Endodermal cell (in vitro differentiated cells): Measurements from ENCODE around the gene NFATC2. TPM values are rescaled to one million over a fixed set of nuclear protein-coding genes. Genes with fewer than 3 reads are reported as not detected.
"Not testable (repeated sequence)": the region's sequence is repeated elsewhere in the genome, so short reads cannot be mapped to it uniquely, and the experiment has no call there.

ENCODE experiments used
- DNase-seq: peaks from one replicate; pipeline ENCODE4 v3.0.0-alpha.2; 2017
- H3K27ac ChIP-seq: 2 replicates; pipeline ENCODE4 v1.5.1; 2013; ENCODE audit warnings: mild to moderate bottlenecking, low read depth, low read length, moderate library complexity
- H3K27me3 ChIP-seq: 2 replicates; pipeline ENCODE4 v1.6.1; 2013; ENCODE audit warnings: mild to moderate bottlenecking, low read length, moderate library complexity; ENCODE audit not compliant: insufficient read depth, control insufficient read depth, poor library complexity, severe bottlenecking
- H3K36me3 ChIP-seq: 2 replicates; pipeline ENCODE4 v1.7.0; 2013; ENCODE audit warnings: mild to moderate bottlenecking, low read length, moderate library complexity; ENCODE audit not compliant: control insufficient read depth, insufficient read depth
- H3K4me1 ChIP-seq: one replicate; pipeline ENCODE4 v1.7.0; 2013; ENCODE audit warnings: low read length; ENCODE audit not compliant: control insufficient read depth, insufficient read depth
- H3K4me3 ChIP-seq: 2 replicates; pipeline ENCODE4 v1.5.1; 2013; ENCODE audit warnings: mild to moderate bottlenecking, low read length, moderate library complexity
- H3K9ac ChIP-seq: 2 replicates; pipeline ENCODE4 v1.6.1; 2013; ENCODE audit warnings: mild to moderate bottlenecking, low read length, moderate library complexity; ENCODE audit not compliant: poor library complexity, severe bottlenecking; ENCODE audit errors: extremely low read depth
- H3K9me3 ChIP-seq: 2 replicates; pipeline ENCODE4 v1.6.1; 2013; ENCODE audit warnings: mild to moderate bottlenecking, low read length, moderate library complexity; ENCODE audit not compliant: control insufficient read depth
- H3K27ac Mint-ChIP-seq: 2 replicates; pipeline ENCODE4 v1.8.0; 2020; ENCODE audit warnings: mixed read lengths
- H3K27me3 Mint-ChIP-seq: 2 replicates; pipeline ENCODE4 v1.8.0; 2021; ENCODE audit warnings: mild to moderate bottlenecking, mixed read lengths; ENCODE audit not compliant: insufficient read depth
- H3K36me3 Mint-ChIP-seq: 2 replicates; pipeline ENCODE4 v1.8.0; 2020; ENCODE audit warnings: low read depth, mixed read lengths
- H3K4me1 Mint-ChIP-seq: 2 replicates; pipeline ENCODE4 v1.8.0; 2020; ENCODE audit warnings: mixed read lengths
- H3K4me3 Mint-ChIP-seq: 2 replicates; pipeline ENCODE4 v1.8.0; 2020; ENCODE audit warnings: mild to moderate bottlenecking, moderate library complexity, mixed read lengths
- H3K9me3 Mint-ChIP-seq: 2 replicates; pipeline ENCODE4 v1.8.0; 2020; ENCODE audit warnings: mild to moderate bottlenecking, mixed read lengths
- WGBS, 2 experiments: methylation state at CpG; one replicate each; pipeline versions ENCODE4 v1.1.5 to v1.1.7; 2013; ENCODE audit warnings: missing lambda C conversion rate in 2 of 2, mixed read lengths in 1 of 2; ENCODE audit not compliant: insufficient coverage in 1 of 2, insufficient read length in 1 of 2; 5-methylcytosine and 5-hydroxymethylcytosine counted together
- total RNA-seq, 2 donors: library from RNA; stranded (reverse); fragmentation: NEBNext Ultra II Directional in 1 of 2; extraction: Animal tissue kit (Norgen Biotek cat#: 25700) in 1 of 2; gene quantifications; 2 replicates in 1 of 2; 3 replicates in 1 of 2; pipeline ENCODE4 v1.2.1, GENCODE V29; 2021
- TF ChIP-seq, protein P1 (sequence below): fragments of 200-600 bp; sonication (generic); conservative IDR thresholded peaks from 2 replicates; pipeline ENCODE4 v1.5.0; 2021; ENCODE audit warnings: antibody characterized with exemption, mild to moderate bottlenecking

The NFATC2 gene
- total RNA-seq, 2 donors from 2014 or later = 1.5 to 2.1 TPM

DNA sequence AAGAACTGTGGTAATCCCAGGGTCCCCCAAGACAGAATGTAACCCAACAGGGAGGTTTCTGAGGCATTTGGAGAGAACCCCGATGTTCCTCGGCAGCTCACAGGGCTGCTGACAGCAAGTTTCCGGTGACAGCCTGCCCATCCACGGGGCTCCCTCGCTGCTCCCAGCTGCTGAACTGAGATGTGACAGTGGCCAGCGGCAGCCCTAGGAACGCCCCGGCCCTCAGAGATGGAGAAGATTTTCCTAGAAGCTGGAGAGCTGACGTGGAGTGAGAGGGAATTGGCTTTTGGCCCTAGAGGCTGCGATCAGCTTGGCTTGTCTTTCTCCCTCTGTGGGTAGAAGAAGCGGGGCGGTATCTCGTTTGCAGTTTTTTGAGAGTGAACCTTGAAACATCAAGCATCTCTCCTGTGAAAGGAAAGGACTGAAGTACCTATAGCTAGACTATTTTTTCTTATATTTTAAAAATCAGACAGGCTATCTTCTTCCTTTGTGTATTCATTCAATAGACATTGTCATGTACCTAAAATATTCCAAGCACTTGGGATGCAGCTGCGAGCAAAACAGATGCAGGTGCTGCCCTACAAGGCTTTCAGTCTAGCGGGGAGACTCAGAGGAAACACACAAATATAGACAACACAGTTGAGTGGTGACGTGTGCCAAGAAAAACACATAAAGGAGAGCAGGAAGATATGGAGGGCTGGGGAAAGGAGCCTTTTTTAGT lies 28.4 kb upstream of the NFATC2 start:
- Mint-ChIP-seq H3K9me3 (peaks cover 4% of the 10 kb centered on the region), H3K36me3 (no peaks in the 10 kb centered on the region), H3K4me1 (no peaks in the 10 kb centered on the region), H3K4me3 (no peak overlapping the region), H3K27ac (no peak overlapping the region), H3K27me3 (peaks cover 19% of the 10 kb centered on the region)
- Histone ChIP-seq H3K9ac (no peak overlapping the region), H3K27ac (no peak overlapping the region), H3K9me3 (no peaks in the 10 kb centered on the region), H3K4me1 (no peaks in the 10 kb centered on the region), H3K27me3 (no peaks in the 10 kb centered on the region), H3K4me3 (no peak overlapping the region), H3K36me3 (no peaks in the 10 kb centered on the region)
- 77 to 79% methylated on average over 3 to 14 of the region's 16 CpGs for WGBS, 2 experiments
- no peak for DNase-seq
- TF ChIP-seq, protein P1, sequence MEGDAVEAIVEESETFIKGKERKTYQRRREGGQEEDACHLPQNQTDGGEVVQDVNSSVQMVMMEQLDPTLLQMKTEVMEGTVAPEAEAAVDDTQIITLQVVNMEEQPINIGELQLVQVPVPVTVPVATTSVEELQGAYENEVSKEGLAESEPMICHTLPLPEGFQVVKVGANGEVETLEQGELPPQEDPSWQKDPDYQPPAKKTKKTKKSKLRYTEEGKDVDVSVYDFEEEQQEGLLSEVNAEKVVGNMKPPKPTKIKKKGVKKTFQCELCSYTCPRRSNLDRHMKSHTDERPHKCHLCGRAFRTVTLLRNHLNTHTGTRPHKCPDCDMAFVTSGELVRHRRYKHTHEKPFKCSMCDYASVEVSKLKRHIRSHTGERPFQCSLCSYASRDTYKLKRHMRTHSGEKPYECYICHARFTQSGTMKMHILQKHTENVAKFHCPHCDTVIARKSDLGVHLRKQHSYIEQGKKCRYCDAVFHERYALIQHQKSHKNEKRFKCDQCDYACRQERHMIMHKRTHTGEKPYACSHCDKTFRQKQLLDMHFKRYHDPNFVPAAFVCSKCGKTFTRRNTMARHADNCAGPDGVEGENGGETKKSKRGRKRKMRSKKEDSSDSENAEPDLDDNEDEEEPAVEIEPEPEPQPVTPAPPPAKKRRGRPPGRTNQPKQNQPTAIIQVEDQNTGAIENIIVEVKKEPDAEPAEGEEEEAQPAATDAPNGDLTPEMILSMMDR = no peak

DNA sequence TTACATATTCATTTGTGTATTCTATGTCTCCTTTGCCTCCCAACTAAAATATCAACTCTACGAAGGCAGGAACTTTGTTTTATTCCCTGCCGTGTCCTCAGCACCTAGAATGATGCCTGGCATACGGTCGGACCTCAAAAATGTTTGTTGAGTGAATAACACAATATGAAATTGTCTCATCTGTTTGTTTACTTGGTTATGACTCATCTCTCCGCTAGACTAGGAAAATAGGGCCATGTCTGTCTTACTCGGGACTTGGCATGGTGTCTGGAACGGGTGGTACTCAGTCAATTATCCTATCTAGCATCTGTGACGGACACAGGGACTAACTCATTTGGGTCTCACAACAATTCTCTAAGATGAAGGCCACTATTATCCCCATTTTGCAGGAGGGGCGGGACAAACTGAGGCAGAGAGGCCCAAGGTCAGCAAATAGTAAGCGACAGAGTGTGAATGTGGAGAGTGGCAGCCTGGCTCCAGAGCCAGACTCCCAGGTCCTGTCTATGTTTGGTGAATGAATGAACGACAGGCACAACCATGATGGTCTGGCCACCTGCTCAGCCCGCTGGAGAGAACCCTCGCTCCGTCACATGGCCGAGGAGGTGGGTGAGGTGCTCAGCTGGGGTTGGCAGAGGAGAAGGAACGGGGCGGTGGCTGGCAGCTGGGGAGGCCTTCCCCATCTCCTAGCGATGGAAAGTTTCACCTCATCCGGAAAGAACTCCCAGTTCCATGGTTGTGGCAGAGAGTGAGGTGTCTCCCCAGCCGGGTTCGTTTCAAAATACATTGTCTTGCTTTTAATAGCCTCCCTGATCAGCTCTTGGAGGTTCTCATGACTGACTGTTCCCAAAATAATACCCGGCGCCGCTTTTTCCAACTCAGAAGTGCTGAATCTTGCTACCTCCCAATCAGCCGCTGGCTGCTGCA lies 27.6 kb upstream of the NFATC2 start:
- no peak for DNase-seq
- H3K27ac ChIP-seq = no peak overlapping the region
- no peak overlapping the region for H3K9ac ChIP-seq
- H3K27me3 ChIP-seq = no peaks in the 10 kb centered on the region
- Mint-ChIP-seq H3K4me3 (no peak overlapping the region), H3K4me1 (no peaks in the 10 kb centered on the region), H3K27me3 (peaks cover 20% of the 10 kb centered on the region), H3K36me3 (no peaks in the 10 kb centered on the region), H3K9me3 (peaks cover 4% of the 10 kb centered on the region), H3K27ac (no peak overlapping the region)
- no peak overlapping the region for H3K4me3 ChIP-seq
- H3K9me3 ChIP-seq = no peaks in the 10 kb centered on the region
- no peaks in the 10 kb centered on the region for H3K4me1 ChIP-seq
- TF ChIP-seq, protein P1 = no peak
- no peaks in the 10 kb centered on the region for H3K36me3 ChIP-seq
- WGBS, 2 experiments = 93 to 95% methylated on average over 17 to 25 of the region's 25 CpGs

DNA sequence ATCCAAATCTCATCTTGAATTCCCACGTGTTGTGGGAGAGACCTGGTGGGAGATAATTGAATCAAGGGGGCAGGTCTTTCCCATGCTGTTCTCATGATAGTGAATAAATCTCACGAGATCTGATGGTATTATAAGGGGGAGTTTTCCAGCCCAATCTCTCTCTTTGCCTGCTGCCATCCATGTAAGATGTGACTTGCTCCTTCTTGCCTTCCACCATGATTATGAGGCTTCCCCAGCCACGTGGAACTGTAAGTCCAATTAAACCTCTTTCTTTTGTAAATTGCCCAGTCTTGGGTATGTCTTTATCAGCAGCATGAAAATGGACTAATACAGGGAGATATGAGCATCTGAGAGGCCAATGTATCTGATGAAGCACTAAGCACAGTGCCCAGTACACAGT lies 26.0 kb upstream of the NFATC2 start:
- H3K27me3 Mint-ChIP-seq = peaks cover 30% of the 10 kb centered on the region
- not testable (repeated sequence) for H3K4me1 ChIP-seq, H3K4me1 Mint-ChIP-seq, H3K4me3 ChIP-seq, H3K36me3 ChIP-seq, H3K9me3 ChIP-seq, DNase-seq, H3K9ac ChIP-seq, H3K27ac Mint-ChIP-seq, H3K4me3 Mint-ChIP-seq, H3K27me3 ChIP-seq, H3K9me3 Mint-ChIP-seq, H3K27ac ChIP-seq, H3K36me3 Mint-ChIP-seq
- WGBS, 2 experiments = 87% methylated on average over 3 of the region's 3 CpGs; no CpG with 5 or more reads in 1 of the 2 experiments
